DOHH2 (cell line): ENCODE measurements around the gene IFT122.

Experiments
- H3F3A ChIP-seq: fragments of 200-600 bp; sonication (generic), shearing (Covaris generic); 2 replicates; pipeline ENCODE4 v1.6.0; 2016; ENCODE audit warnings: antibody characterized with exemption, mild to moderate bottlenecking; ENCODE audit not compliant: control insufficient read depth, insufficient read depth
- H3K27ac ChIP-seq: fragments of 200-600 bp; sonication (generic); 2 replicates; pipeline ENCODE4 v1.5.1; 2014; ENCODE audit warnings: low read depth, mild to moderate bottlenecking, low read length, moderate library complexity
- H3K27me3 ChIP-seq: fragments of 200-600 bp; sonication (generic); 2 replicates; pipeline ENCODE4 v1.6.1; 2014; ENCODE audit warnings: mild to moderate bottlenecking, low read length, mixed read lengths; ENCODE audit not compliant: control insufficient read depth
- H3K36me3 ChIP-seq: fragments of 200-600 bp; sonication (generic); 2 replicates; pipeline ENCODE4 v1.6.1; 2014; ENCODE audit warnings: mild to moderate bottlenecking, low read length, moderate library complexity, mixed read lengths; ENCODE audit not compliant: control insufficient read depth
- H3K4me1 ChIP-seq: fragments of 200-600 bp; sonication (generic); 2 replicates; pipeline ENCODE4 v1.6.1; 2014; ENCODE audit warnings: mild to moderate bottlenecking, low read length, mixed read lengths; ENCODE audit not compliant: control insufficient read depth
- H3K4me2 ChIP-seq: fragments of 200-600 bp; sonication (generic); 2 replicates; pipeline ENCODE4 v1.6.0; 2014; ENCODE audit warnings: mild to moderate bottlenecking, low read length, moderate library complexity
- H3K4me3 ChIP-seq: fragments of 200-600 bp; sonication (generic); 2 replicates; pipeline ENCODE4 v1.5.1; 2014; ENCODE audit warnings: mild to moderate bottlenecking, low read length, mixed read lengths
- H3K79me2 ChIP-seq: fragments of 200-600 bp; sonication (generic); 2 replicates; pipeline ENCODE4 v1.6.1; 2014; ENCODE audit warnings: mild to moderate bottlenecking, low read length, mixed read lengths; ENCODE audit not compliant: control insufficient read depth
- H3K9me2 ChIP-seq: fragments of 200-600 bp; sonication (generic); replicated peaks from 2 replicates; pipeline ENCODE4 v1.6.1; 2014; ENCODE audit warnings: mild to moderate bottlenecking, low read length, mixed read lengths; ENCODE audit not compliant: control insufficient read depth
- H3K9me3 ChIP-seq: fragments of 200-600 bp; sonication (generic); 2 replicates; pipeline ENCODE4 v1.6.1; 2014; ENCODE audit warnings: antibody characterized with exemption, low read length, mixed read lengths; ENCODE audit not compliant: control insufficient read depth, insufficient read depth
- H4K20me1 ChIP-seq: fragments of 200-600 bp; sonication (generic); 2 replicates; pipeline ENCODE4 v1.6.0; 2014; ENCODE audit warnings: low read depth, mild to moderate bottlenecking, antibody characterized with exemption, low read length, moderate library complexity; ENCODE audit not compliant: control insufficient read depth, insufficient read depth
- CTCF ChIP-seq: fragments of 200-600 bp; sonication (generic); IDR thresholded peaks from one replicate; pipeline ENCODE4 v1.5.1; 2014; ENCODE audit warnings: antibody characterized with exemption, mild to moderate bottlenecking, low read depth, low read length; ENCODE audit not compliant: poor library complexity, severe bottlenecking
- EZH2phosphoT487 ChIP-seq: fragments of 200-600 bp; sonication (generic); IDR thresholded peaks from 2 replicates; pipeline ENCODE4 v1.6.1; 2017; ENCODE audit warnings: borderline replicate concordance, mild to moderate bottlenecking, antibody characterized with exemption, low read length, moderate library complexity, mixed read lengths

The IFT122 gene

GRCh38 chr3:129441782-129442181 lies 1.8 kb downstream of the IFT122 start:
- Histone ChIP-seq H4K20me1 (no peaks in the 10 kb centered on the region), H3K79me2 (peaks cover 53% of the 10 kb centered on the region), H3K36me3 (peaks cover 23% of the 10 kb centered on the region), H3K4me2 (peak overlapping the region; percentile 72), H3F3A (peaks cover 14% of the 10 kb centered on the region), H3K9me2 (no peaks in the 10 kb centered on the region), H3K27ac (no peak overlapping the region), H3K4me1 (peaks cover 35% of the 10 kb centered on the region), H3K9me3 (no peaks in the 10 kb centered on the region), H3K4me3 (peak overlapping the region; percentile 91), H3K27me3 (no peaks in the 10 kb centered on the region)
- TF ChIP-seq CTCF (no peak), EZH2phosphoT487 (no peak)

- Histone ChIP-seq H3K27me3 (no peaks in the 10 kb centered on the region), H3K4me3 (no peak overlapping the region), H3F3A (peaks cover 7% of the 10 kb centered on the region), H3K79me2 (peaks cover 47% of the 10 kb centered on the region), H4K20me1 (no peaks in the 10 kb centered on the region), H3K9me3 (no peaks in the 10 kb centered on the region), H3K36me3 (peaks cover 16% of the 10 kb centered on the region), H3K4me2 (no peak overlapping the region; the same call in 1 of the 2 replicates), H3K9me2 (no peaks in the 10 kb centered on the region), H3K4me1 (peaks cover 28% of the 10 kb centered on the region), H3K27ac (no peak overlapping the region)
- TF ChIP-seq EZH2phosphoT487 (no peak), CTCF (no peak)
Observed at GRCh38 chr3:129442486-129442885, 2.5 kb downstream of the IFT122 start.

- Histone ChIP-seq H3K27me3 (no peaks in the 10 kb centered on the region), H3K27ac (no peak overlapping the region), H3K9me2 (no peaks in the 10 kb centered on the region), H3K4me1 (peaks cover 23% of the 10 kb centered on the region), H4K20me1 (no peaks in the 10 kb centered on the region), H3K4me3 (no peak overlapping the region), H3F3A (peaks cover 2% of the 10 kb centered on the region), H3K36me3 (peaks cover 11% of the 10 kb centered on the region), H3K4me2 (no peak overlapping the region), H3K9me3 (no peaks in the 10 kb centered on the region), H3K79me2 (peaks cover 42% of the 10 kb centered on the region)
- TF ChIP-seq CTCF, result no peak
- TF ChIP-seq EZH2phosphoT487, result no peak
Observed at GRCh38 chr3:129442947-129443346, 2.9 kb downstream of the IFT122 start.
